Measurements from ENCODE around the gene NKX6-1. TPM values are rescaled to one million over a fixed set of nuclear protein-coding genes. Genes with fewer than 3 reads are reported as not detected.

NKX6-1 gene
- total RNA-seq, 1 experiment from 2014 or later, result 0.14 TPM

GRCh38 chr4:84501202-84501503 is 2.1 kb upstream of the NKX6-1 start:
- H3K36me3 ChIP-seq (ENCODE audit: control insufficient read depth, insufficient read depth, low read length), result no peaks in the 10 kb centered on the region
- ChIA-PET CTCF (no interaction called here), POLR2A (no interaction called here)
- Mint-ChIP-seq H3K9me3 (ENCODE audit: unreplicated experiment) (no peaks in the 10 kb centered on the region), H3K27me3 (ENCODE audit: insufficient read depth, unreplicated experiment) (peaks cover 6% of the 10 kb centered on the region), H3K4me3 (ENCODE audit: unreplicated experiment) (no peak overlapping the region), H3K36me3 (ENCODE audit: insufficient read depth, unreplicated experiment) (no peaks in the 10 kb centered on the region), H3K4me1 (ENCODE audit: low read depth, unreplicated experiment) (peaks cover 6% of the 10 kb centered on the region), H3K27ac (ENCODE audit: unreplicated experiment) (no peak overlapping the region)
- no peaks in the 10 kb centered on the region for H3K9me3 ChIP-seq
- BruUV-seq (replicated peaks), result no TSS peak
- no peak for TF ChIP-seq CTCF (IDR thresholded peaks at IDR 0.05; ENCODE audit: insufficient read depth in 1 of 2, low read depth in 1 of 2, low read length in 1 of 2, severe bottlenecking in 1 of 2, unreplicated experiment in 1 of 2)
- no peaks in the 10 kb centered on the region for H3K4me1 ChIP-seq
- no peak for DNase-seq
- intact Hi-C loops (cut with micrococcal nuclease; ENCODE audit: unreplicated experiment), result no loop called here
- H3K27me3 ChIP-seq (replicated peaks; ENCODE audit: control insufficient read depth, insufficient read depth, low read length), result no peaks in the 10 kb centered on the region; the same call in 1 of the 2 replicates
- H3K4me3 ChIP-seq (ENCODE audit: low read depth, low read length), result no peak overlapping the region

- H3K27ac Mint-ChIP-seq (ENCODE audit: unreplicated experiment), result no peak overlapping the region
- H3K36me3 Mint-ChIP-seq (ENCODE audit: insufficient read depth, unreplicated experiment), result no peaks in the 10 kb centered on the region
- CTCF ChIA-PET, result no interaction called here
- peak overlapping the region; percentile 79 for H3K4me3 Mint-ChIP-seq (ENCODE audit: unreplicated experiment)
- Histone ChIP-seq H3K4me1 (no peaks in the 10 kb centered on the region), H3K27me3 (replicated peaks; ENCODE audit: control insufficient read depth, insufficient read depth, low read length) (no peaks in the 10 kb centered on the region; the same call in 1 of the 2 replicates), H3K4me3 (ENCODE audit: low read depth, low read length) (no peak overlapping the region), H3K36me3 (ENCODE audit: control insufficient read depth, insufficient read depth, low read length) (no peaks in the 10 kb centered on the region), H3K9me3 (no peaks in the 10 kb centered on the region)
- intact Hi-C loops (cut with micrococcal nuclease; ENCODE audit: unreplicated experiment), result no loop called here
- POLR2A ChIA-PET, result no interaction called here
- TF ChIP-seq CTCF (IDR thresholded peaks at IDR 0.05; ENCODE audit: insufficient read depth in 1 of 2, low read depth in 1 of 2, low read length in 1 of 2, severe bottlenecking in 1 of 2, unreplicated experiment in 1 of 2), result no peak
- H3K9me3 Mint-ChIP-seq (ENCODE audit: unreplicated experiment), result no peaks in the 10 kb centered on the region
- peaks cover 6% of the 10 kb centered on the region for H3K4me1 Mint-ChIP-seq (ENCODE audit: low read depth, unreplicated experiment)
- no TSS peak for BruUV-seq (replicated peaks)
- H3K27me3 Mint-ChIP-seq (ENCODE audit: insufficient read depth, unreplicated experiment), result peaks cover 8% of the 10 kb centered on the region
- no peak for DNase-seq
Observed at GRCh38 chr4:84500386-84501201, 1.5 kb upstream of the NKX6-1 start.

- Mint-ChIP-seq H3K4me3 (ENCODE audit: unreplicated experiment) (peak overlapping the region; percentile 79), H3K36me3 (ENCODE audit: insufficient read depth, unreplicated experiment) (no peaks in the 10 kb centered on the region), H3K9me3 (ENCODE audit: unreplicated experiment) (no peaks in the 10 kb centered on the region), H3K4me1 (ENCODE audit: low read depth, unreplicated experiment) (peaks cover 6% of the 10 kb centered on the region), H3K27me3 (ENCODE audit: insufficient read depth, unreplicated experiment) (peaks cover 10% of the 10 kb centered on the region), H3K27ac (ENCODE audit: unreplicated experiment) (no peak overlapping the region)
- DNase-seq, result no peak
- ChIA-PET POLR2A (no interaction called here), CTCF (interaction anchor here (0.6 to 0.7 kb wide), 2 partner anchors 30 to 135 kb away, joined by 3 to 8 read pairs; no protein-coding TSS in a partner anchor)
- Histone ChIP-seq H3K4me3 (ENCODE audit: low read depth, low read length) (peak overlapping the region; percentile 34), H3K4me1 (no peaks in the 10 kb centered on the region), H3K27me3 (replicated peaks; ENCODE audit: control insufficient read depth, insufficient read depth, low read length) (no peaks in the 10 kb centered on the region; the same call in 1 of the 2 replicates), H3K9me3 (no peaks in the 10 kb centered on the region), H3K36me3 (ENCODE audit: control insufficient read depth, insufficient read depth, low read length) (no peaks in the 10 kb centered on the region)
- TF ChIP-seq CTCF (IDR thresholded peaks at IDR 0.05; ENCODE audit: insufficient read depth in 1 of 2, low read depth in 1 of 2, low read length in 1 of 2, severe bottlenecking in 1 of 2, unreplicated experiment in 1 of 2), result no peak
- intact Hi-C loops (cut with micrococcal nuclease; ENCODE audit: unreplicated experiment), result no loop called here
- no TSS peak for BruUV-seq (replicated peaks)
Observed at GRCh38 chr4:84499624-84499982, 511 bp upstream of the NKX6-1 start.
